ENCODE results near the gene WASHC2C. TPM values are rescaled to one million over a fixed set of nuclear protein-coding genes. Genes with fewer than 3 reads are reported as not detected.
"Not testable (repeated sequence)": the region's sequence is repeated elsewhere in the genome, so short reads cannot be mapped to it uniquely, and the experiment has no call there.

WASHC2C gene
- total RNA-seq, 2 experiments from 2014 or later, result 38.6 to 40.9 TPM

DNA sequence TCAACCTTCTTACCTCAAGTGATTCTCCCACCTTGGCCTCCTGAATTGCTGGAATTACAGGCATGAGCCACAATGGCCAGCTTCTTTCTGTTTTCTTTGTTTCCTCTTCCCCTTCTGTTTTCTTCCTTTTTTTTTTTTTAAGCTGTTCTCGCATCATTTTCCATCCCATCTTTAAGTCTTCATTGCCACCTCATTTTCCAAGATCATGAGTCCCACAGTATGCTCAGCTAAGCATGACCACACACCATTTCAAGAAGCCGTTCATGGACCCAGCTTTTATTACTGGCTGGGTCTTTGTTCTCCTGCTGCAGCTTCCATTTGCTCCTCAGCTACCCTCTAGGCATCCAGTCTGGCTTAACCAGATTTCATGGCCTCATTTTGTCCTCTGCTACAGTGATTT is 67.7 kb downstream of the WASHC2C start:
- H3K9me3 Mint-ChIP-seq, POLR2A ChIA-PET: not testable (repeated sequence)
- H3K36me3 Mint-ChIP-seq (ENCODE audit: low read depth), result peaks cover 18% of the 10 kb centered on the region

DNA sequence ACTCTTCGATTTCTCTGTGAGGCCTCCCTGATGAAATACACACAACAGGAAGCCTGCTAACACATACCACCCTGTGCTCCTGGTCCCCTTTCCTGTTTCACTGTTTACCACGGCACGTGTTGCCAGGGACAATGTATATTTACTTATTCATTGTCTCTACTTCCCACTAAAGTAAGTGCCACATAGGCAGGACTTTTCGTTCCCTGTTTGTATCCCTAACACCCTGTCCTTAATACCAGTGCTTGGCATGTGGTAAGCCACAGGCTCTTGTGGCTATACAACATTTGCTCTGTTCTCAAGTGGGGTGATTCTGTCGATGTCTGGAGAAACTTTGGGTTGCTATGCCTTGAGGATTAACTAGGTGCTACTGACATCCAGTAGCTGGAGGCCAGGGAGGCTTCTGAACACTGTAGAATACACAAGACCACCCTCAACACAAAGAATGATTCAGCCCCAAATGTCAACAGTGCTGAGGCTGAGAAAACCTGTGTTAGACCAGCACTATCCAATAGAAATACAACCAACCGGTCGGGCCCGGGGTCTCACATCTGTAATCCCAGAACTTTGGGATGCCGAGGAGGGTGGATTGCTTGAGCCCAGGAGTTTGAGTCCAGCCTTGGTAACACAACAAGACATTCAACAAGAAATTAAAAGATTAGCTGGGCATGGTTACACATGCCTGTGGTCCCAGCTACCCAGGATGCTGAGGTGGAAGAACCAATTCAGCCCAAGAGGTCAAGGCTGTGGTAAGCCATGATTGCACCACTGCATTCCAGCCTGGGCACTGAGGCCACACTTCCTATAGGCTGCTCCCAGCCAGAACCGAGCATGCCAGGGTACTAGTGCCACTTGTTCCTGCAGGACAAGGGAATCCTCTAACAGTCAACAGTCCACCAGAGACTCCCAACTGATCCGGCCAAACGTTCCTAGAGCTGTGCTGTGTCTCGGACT is 76.3 kb downstream of the WASHC2C start:
- H3K4me3 Mint-ChIP-seq; H3K27ac Mint-ChIP-seq; H3K36me3 Mint-ChIP-seq (ENCODE audit: low read depth); CTCF ChIA-PET; DNase-seq; H3K9me3 Mint-ChIP-seq; H3K4me1 Mint-ChIP-seq; POLR2A ChIA-PET: not testable (repeated sequence)
- peaks cover 17% of the 10 kb centered on the region for H3K27me3 Mint-ChIP-seq

More for the DNA sequence above, 67.7 kb downstream of the WASHC2C start:
- not testable (repeated sequence) for H3K27ac Mint-ChIP-seq, H3K4me3 Mint-ChIP-seq, H3K27me3 Mint-ChIP-seq, DNase-seq, H3K4me1 Mint-ChIP-seq
- CTCF ChIA-PET, result interaction anchor here (0.7 kb wide), 1 partner anchor 285 kb away, joined by 3 read pairs; no protein-coding TSS in a partner anchor

DNA sequence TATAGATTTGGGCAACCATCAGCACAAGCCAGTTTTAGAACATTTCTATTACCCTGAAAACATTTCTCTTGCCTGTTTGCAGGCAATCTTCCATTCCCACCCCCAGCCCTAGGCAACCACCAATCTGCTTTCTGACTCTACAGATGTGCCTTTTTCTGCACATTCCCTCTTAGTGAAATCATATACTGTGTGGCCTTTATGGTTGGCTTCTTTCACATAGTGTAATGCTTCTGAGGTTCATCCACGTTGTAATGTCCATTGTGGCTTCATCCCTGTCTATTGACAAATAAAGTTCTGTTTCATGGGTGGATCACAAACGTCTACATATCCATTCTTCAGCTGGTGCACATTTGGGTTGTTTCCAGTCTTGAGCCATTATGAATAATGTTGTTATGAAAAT is 77.9 kb downstream of the WASHC2C start:
- peaks cover 15% of the 10 kb centered on the region for H3K27me3 Mint-ChIP-seq
- CTCF ChIA-PET, result not testable (repeated sequence)

DNA sequence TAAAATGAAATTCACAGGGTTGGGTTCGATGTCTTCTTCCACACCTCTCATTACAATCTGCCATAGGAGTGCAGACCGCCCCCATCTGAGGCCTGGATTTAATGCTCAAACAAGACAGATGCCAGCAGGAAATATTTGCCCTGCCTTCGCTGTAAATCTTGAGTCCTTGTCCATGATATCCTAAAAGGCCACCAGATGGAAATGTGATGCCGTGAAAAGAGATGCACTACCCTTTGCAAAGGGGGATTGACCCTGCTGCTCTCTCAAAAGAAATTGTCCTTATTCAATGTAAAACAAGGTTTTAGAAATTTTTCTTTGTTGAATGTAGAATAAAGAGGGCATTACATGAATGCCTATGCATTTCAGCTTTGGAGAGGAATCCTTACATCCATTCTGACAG is 82.8 kb downstream of the WASHC2C start:
- H3K27me3 Mint-ChIP-seq, result peaks cover 13% of the 10 kb centered on the region
- no peaks in the 10 kb centered on the region for H3K4me1 Mint-ChIP-seq
- no peak overlapping the region for H3K4me3 Mint-ChIP-seq
- H3K9me3 Mint-ChIP-seq, result no peaks in the 10 kb centered on the region
- no peaks in the 10 kb centered on the region for H3K36me3 Mint-ChIP-seq (ENCODE audit: low read depth)
- no peak for DNase-seq
- ChIA-PET CTCF (no interaction called here), POLR2A (no interaction called here)
- no peak overlapping the region for H3K27ac Mint-ChIP-seq

More for the DNA sequence above, 77.9 kb downstream of the WASHC2C start:
- H3K9me3 Mint-ChIP-seq; H3K4me1 Mint-ChIP-seq; DNase-seq; H3K4me3 Mint-ChIP-seq; H3K27ac Mint-ChIP-seq; POLR2A ChIA-PET; H3K36me3 Mint-ChIP-seq (ENCODE audit: low read depth): not testable (repeated sequence)

DNA sequence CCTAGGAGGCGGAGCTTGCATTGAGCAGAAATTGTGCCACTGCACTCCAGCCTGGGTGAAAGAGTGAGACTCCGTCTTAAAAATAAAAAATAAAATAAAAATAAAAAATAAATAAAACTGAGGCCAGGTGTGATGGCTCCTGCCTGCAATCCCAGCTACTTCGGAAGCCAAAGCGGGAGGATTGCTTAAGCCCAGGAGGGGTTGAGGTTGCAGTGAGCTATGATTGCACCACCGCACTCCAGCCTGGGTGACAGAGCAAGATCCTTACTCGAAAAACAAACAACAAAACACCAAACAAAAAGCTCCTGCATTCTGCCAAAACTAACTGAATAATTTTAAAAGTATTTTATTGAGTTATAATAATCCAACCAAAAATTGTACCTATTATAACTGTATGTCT is 84.0 kb downstream of the WASHC2C start:
- Mint-ChIP-seq H3K4me1 (no peaks in the 10 kb centered on the region), H3K27ac (no peak overlapping the region), H3K9me3 (no peaks in the 10 kb centered on the region), H3K36me3 (ENCODE audit: low read depth) (no peaks in the 10 kb centered on the region), H3K27me3 (peaks cover 9% of the 10 kb centered on the region), H3K4me3 (no peak overlapping the region)
- POLR2A ChIA-PET, result no interaction called here
- DNase-seq, result no peak
- CTCF ChIA-PET, result no interaction called here

DNA sequence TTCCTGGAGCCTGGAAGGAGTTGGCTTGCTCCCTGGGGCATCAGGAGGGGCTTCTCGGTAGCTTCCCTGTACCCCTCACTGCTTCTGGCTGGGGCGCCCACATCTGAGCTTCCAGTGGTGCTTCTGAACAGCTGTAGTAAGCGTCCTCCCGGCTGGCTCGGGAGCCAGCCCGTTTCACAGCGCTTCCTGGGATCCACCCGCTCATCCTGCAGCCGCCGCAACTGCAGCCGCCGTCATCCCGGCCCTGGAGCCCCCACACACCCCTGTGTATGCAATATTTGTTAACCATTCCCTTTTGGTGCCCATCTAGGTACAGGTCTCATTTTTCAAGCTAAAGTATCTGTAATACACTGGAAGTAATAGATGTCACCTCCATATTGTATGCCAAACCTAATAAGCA is 85.9 kb downstream of the WASHC2C start:
- CTCF ChIA-PET; POLR2A ChIA-PET; DNase-seq; H3K27ac Mint-ChIP-seq; H3K4me1 Mint-ChIP-seq; H3K9me3 Mint-ChIP-seq; H3K27me3 Mint-ChIP-seq; H3K36me3 Mint-ChIP-seq (ENCODE audit: low read depth); H3K4me3 Mint-ChIP-seq: not testable (repeated sequence)

DNA sequence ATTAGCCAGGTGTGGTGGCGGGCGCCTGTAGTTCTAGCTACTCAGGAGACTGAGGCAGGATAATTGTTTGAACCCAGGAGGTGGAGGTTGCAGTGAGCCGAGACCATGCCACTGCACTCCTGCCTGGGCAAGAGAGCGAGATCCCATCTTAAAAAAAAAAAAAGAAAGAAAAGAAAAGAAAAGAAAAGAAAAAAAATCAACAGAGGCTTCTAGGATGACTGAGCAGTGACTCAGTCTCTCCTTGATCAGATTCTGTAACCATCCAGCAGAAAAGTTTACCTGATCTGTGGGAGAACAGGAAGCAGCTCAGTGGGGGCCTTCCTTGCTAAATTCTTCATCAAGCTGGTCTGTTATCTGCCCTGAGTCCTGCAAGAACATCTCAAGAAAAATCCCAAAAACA is 87.1 kb downstream of the WASHC2C start:
- H3K9me3 Mint-ChIP-seq; H3K27ac Mint-ChIP-seq; H3K4me3 Mint-ChIP-seq; H3K4me1 Mint-ChIP-seq; H3K27me3 Mint-ChIP-seq; CTCF ChIA-PET; DNase-seq; H3K36me3 Mint-ChIP-seq (ENCODE audit: low read depth); POLR2A ChIA-PET: not testable (repeated sequence)

DNA sequence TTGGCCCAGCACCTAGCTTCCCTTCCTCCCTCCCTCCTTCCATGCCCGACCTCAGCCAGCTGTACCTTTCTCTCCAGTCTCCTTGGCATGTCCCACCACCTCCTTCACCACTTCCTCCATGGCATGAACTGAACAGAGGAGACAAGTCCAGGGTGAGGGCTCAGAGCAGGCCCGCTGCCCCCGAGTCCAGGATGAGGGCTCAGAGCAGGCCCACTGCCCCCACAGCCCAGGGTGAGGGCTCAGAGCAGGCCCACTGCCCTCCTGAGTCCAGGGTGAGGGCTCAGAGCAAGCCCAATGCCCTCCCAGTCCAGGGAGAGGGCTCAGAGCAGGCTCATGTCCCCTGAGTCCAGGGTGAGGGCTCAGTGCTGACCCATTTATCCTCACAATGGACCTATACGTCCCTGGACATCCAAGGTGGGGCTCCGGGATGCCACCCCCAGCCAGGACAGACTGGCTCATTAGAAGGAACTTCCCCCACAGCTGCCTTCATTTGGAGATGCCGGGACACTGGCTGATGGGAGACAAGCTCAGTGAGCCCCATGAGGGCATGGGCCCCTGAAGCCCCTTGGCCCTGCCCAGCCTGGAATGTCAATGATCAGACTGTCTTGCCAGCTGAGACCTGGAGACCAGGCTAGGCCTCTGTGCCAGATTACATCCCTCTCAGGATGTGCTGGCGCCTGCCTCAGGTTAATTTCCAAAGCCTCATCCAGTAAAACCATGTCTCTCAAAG is 90.2 kb downstream of the WASHC2C start:
- Mint-ChIP-seq H3K4me1 (no peaks in the 10 kb centered on the region), H3K27me3 (no peaks in the 10 kb centered on the region), H3K9me3 (no peaks in the 10 kb centered on the region), H3K27ac (no peak overlapping the region), H3K4me3 (no peak overlapping the region), H3K36me3 (ENCODE audit: low read depth) (no peaks in the 10 kb centered on the region)
- ChIA-PET CTCF (no interaction called here), POLR2A (no interaction called here)
- no peak for DNase-seq

DNA sequence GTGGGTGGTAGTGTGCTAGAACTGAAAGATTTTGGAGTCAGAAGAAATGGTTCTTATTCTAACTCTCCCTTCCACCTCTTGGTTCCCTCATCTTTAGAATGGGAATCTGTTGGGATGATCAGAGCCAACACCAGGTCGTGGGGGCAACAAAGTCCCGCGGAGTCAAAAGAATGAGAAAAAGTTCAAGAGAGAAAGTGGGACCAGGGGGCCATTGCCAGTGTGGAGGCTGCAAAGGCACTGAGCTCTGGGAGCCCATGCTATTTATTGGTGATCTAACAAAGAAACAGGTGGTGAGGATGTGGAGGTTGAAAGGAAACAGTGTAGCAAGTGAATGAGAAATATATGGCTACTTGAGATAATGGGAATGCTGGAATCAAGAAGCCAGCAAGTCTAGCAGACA is 90.8 kb downstream of the WASHC2C start:
- H3K36me3 Mint-ChIP-seq (ENCODE audit: low read depth), result no peaks in the 10 kb centered on the region
- no peaks in the 10 kb centered on the region for H3K9me3 Mint-ChIP-seq
- ChIA-PET CTCF (no interaction called here), POLR2A (no interaction called here)
- H3K4me1 Mint-ChIP-seq, result no peaks in the 10 kb centered on the region
- H3K4me3 Mint-ChIP-seq, result no peak overlapping the region
- H3K27ac Mint-ChIP-seq, result no peak overlapping the region
- DNase-seq, result no peak
- H3K27me3 Mint-ChIP-seq, result no peaks in the 10 kb centered on the region

DNA sequence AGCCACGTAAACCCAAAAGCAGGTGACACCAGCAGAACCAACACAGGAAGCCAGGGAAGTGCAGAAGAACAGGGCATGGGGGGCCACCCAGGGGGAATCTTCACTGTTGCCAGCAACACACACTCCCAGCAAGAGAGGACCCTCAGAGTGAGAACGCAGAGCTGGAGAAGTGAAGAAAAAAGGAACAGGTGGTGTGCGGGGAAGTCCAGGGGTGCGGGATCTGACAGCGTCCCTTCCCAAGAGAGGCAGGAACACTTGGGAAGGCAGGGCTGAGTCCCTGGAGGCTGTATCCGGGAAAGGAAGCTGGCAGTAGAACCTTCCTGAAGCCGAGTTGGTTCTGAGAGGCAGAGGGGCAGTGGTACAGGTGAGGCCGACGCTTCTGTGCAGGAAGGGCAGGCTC is 92.5 kb downstream of the WASHC2C start:
- no peak for DNase-seq
- no peak overlapping the region for H3K4me3 Mint-ChIP-seq
- POLR2A ChIA-PET, result no interaction called here

DNA sequence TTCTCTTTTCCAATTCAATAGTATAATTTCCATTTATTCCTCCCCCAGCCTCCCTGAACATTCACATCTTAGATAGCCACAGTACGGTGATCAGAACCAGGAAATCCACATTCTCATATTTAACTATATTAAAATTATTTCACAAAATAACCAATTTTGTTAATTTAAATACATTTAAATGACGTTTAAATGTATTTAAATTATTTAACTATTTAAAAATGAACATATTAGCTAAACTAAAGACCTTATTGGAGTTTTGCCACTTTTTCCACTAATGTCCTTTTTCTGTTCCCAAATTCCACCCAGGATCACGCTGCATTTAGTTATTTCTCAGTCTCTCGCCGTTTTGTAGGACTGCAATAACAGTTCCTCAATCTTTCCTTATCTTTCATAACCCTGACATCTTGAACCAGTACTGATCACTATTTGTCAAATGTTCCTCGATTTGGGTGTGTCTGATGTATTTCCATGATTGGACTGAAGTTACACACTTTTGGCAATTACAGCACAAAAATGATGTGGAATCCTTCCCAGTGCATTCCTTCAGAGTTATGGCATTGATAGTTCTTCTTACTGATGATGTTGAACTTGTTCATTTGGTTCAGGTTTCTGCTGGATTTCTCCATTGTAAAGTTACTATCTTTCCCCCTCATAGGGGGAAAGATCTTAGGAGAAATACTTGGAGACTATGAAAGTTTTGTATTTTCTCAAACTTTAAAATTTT is 93.2 kb downstream of the WASHC2C start:
- H3K4me3 Mint-ChIP-seq; H3K9me3 Mint-ChIP-seq; H3K36me3 Mint-ChIP-seq (ENCODE audit: low read depth); CTCF ChIA-PET; H3K27ac Mint-ChIP-seq; H3K4me1 Mint-ChIP-seq; H3K27me3 Mint-ChIP-seq; POLR2A ChIA-PET; DNase-seq: not testable (repeated sequence)

More for the DNA sequence above, 92.5 kb downstream of the WASHC2C start:
- CTCF ChIA-PET, result no interaction called here
- Mint-ChIP-seq H3K9me3 (no peaks in the 10 kb centered on the region), H3K4me1 (no peaks in the 10 kb centered on the region), H3K27ac (no peak overlapping the region), H3K36me3 (ENCODE audit: low read depth) (no peaks in the 10 kb centered on the region), H3K27me3 (no peaks in the 10 kb centered on the region)

DNA sequence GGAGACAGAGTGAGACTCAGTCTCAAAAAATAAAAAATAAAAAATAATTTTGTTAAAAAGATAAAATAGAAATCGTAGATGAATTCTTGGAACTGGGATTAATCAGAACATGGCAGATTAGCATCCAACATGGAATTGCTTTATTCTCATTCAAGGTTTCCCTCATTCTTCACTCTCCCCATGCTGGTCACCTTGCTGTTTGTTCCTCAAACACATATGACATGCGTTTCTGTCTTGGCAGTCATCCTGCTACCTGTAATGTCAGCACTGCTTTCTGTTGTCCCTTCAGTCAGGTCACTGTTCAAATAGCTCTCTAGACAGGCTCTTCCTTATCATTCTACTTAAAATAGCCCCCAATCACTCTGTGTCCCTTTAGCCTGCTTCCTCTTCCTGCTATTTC is 95.9 kb downstream of the WASHC2C start:
- H3K9me3 Mint-ChIP-seq; H3K27me3 Mint-ChIP-seq; POLR2A ChIA-PET; H3K4me3 Mint-ChIP-seq; DNase-seq; H3K4me1 Mint-ChIP-seq; H3K27ac Mint-ChIP-seq; H3K36me3 Mint-ChIP-seq (ENCODE audit: low read depth); CTCF ChIA-PET: not testable (repeated sequence)

Measured in activated CD4-positive, alpha-beta memory T cell treated with anti-CD3 and anti-CD28 coated beads, Interleukin-2, amount 10 ng/mL, durations not matched to agents 7 days and 5 days (primary cell).